ENCODE measurements around the gene TIMP4.

Gene TIMP4

DNA sequence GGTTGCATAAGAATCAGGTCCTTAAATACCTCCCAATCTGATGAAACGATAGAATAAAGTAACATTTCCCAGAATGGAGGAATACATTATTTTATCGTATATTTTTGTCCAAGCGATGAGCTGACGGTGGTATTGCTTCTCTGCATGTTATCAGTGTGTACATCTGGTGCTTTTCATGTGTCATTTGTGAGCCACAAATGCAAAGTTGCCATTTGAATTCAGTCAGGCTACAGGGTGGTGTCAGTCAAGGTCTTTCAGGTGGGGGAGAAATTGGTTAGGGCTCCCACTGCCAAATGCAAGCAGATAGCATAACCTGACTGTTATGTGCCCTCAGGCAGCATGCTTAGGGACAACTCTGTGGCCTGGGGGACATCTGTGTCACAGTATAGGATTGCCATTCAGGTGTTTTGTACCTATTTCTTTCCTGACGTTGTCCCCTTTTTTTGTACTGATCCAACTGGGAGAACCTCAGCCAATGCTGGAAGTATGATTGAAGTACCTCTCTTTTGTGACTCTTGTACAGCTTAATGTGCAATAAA lies 26.5 kb upstream of the TIMP4 start:
- FAIRE-seq = no peak

DNA sequence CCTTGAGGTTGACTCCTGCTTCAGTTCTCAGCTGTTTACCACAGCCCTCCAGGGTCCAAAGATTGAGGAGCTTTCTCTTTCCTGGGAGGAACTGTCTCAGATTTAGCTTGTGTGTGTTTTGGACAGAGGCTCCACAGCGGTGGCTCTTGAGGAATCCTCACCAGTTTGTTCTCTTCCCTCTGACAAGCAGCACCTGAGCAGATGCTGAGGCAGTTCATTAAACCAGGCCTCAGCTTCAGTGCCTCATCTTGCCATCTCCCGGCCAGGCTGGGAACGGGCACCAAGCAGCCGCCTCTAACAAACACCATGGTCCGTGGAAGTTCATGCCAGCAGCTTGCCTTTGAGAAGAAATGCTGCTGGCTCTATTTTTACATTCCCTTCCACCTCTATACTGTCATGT lies 25.8 kb upstream of the TIMP4 start:
- FAIRE-seq = no peak

DNA sequence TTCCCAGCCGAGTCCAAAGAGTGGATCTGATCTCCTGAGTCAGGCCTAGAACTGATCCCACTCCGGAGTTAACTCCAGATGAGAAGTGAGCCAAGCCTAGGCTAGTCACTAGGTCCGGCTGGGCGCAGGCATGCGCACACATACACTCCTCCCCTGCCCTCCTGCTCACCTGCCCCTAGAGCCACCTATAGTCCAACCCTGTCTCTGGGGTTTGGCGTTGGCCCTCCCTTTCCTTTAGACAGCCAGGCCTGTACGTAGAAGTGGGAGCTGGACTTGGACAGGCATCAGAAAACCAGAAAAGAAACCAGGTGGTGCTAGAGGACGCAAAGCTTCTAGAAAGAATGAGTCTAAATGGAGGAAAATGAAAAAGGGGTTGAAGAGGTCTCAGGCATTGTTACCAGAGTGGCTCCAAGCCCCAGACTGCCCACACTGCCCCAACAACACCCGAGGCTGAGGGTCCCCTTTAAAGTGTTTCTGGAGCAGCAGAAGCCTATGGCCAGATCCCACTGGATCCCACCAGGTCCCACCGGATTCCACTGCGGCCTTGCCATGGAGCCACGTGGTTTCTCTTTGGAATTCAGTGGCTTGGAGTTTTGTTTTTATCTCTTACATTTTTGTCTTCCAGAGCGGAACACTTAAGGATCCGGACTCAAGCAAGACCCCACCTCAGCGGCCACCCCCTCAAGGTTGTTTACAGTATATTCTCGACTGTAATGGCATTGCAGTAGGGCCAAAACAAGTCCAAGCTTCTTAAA lies 24.2 kb upstream of the TIMP4 start:
- no peak for FAIRE-seq

DNA sequence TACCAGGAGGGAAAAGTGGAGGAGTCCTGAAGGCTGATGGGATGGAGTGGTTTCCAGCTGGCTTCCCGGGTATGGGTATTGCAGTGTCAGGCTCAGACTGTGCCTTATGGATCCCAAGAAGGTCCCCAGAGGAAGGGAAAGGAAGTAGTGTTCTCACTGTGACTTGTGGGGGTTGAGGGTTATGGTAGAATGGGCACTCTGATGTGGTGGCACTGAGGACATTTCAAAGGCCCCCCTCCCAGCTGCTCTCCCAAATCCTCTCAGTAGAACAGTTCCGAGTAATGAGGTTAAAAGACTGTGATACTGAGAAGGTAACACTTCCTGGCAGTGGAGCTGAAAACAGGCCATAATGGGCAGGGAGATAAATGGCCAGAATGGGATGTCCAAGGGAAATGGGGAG lies 23.1 kb upstream of the TIMP4 start:
- FAIRE-seq = no peak

DNA sequence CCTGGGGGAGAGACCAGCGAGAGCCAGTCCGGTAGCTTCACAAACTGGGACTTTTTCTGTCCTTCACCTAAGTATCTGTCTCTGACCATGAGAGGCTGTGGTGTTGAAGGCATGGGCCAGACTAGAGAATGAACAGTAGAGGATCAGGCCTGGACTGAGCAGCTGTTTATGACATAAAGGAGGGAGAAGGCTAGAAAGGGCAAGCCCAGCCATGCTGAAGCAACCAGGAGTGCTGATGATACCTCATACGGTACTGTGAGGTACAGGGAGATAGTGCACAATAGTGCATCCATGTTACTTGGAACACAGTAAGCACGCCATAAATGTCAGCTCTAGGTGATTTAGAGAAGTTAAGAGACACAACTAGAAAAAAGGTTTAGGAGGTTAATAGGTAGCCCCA lies 22.6 kb upstream of the TIMP4 start:
- no peak for FAIRE-seq

DNA sequence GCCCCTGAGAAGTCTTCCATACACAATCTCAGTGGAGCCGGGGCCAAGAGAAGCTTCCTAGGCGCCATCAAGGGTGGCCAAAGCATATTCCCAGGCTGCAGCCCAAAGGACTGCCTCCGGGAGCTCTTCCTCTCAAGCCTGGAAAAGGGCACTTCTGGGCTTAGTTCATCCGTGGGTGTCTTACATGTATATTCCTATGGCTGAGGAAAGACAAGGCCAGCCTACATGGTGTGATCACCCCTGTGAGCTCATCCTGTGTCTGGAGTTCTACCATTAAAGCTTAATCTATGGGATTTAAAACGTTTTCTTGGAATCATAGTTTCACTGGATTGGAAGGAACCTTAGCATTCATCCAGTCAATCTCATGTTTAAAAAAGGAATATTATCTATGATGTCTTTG lies 21.9 kb upstream of the TIMP4 start:
- no peak for FAIRE-seq

DNA sequence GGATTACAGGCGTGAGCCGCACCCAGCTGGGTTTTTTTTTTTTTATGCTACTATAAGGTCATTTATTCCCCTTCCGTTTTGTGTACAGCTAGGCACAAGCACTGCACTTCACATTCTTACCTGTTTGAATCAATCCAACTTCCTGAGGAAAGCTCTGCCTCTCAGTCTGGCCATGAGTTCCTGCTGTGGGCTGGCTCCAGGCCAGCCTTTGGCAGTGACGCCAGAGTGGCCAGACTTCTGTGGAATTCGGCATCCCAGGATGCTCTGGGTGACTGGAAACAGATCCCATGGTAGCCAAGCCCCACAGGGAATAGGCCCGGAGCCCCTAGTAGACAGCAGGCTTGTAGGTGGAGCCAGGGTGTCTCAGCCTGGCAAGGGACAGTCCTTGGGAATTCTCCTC lies 21.5 kb upstream of the TIMP4 start:
- no peak for FAIRE-seq

DNA sequence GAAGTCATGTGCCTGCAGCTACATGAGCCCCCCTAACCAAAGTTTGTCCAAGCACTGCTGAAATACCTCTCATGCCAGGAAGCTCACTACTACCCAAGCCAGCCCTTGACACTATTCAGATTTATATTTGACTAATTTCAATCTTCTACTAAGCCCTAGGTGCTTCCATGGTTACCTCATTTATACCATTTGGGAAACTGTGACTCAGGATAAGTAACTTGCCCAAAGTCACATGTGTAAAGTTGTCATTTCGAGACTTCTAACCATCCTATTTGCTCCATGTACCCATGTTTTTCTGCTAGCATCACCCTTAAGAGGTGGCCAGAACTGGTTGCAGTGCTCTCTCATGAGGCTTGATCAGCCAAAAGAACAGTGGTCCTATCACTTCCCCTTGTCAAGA lies 20.7 kb upstream of the TIMP4 start:
- FAIRE-seq = no peak

DNA sequence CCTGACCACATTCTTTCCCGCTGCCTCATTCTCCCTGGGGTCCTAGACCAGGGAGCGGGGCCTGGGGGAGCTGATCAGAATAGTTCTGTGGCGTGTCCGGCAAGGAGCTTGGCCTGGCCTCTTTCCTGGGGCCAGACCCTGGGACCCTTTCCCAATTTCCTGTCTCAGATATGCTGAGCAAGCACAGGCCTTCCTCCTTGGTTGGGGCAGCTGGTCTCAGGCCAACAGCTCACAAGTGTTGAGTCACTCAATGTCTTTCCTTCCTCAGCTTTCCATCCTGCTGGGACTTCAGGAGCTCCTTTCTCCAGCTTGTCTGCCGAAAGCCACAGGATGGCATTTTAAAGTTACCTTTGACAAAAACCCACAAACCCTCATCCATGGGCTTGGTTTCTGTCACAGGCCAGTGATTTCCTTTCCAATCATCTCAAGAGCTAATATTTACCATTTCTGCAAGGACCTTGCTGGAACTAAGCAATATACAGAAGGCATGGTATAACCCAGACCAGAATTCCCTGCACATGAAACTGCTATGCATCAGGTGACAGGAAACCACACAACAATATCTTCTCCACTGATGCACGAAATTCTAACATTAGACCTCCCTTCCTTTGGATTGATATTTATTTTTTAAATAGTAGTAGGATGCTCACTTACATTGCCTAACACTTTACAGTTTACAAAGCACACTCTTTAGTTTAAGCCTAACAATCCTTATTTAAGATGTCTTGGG lies 19.5 kb upstream of the TIMP4 start:
- no peak for FAIRE-seq

DNA sequence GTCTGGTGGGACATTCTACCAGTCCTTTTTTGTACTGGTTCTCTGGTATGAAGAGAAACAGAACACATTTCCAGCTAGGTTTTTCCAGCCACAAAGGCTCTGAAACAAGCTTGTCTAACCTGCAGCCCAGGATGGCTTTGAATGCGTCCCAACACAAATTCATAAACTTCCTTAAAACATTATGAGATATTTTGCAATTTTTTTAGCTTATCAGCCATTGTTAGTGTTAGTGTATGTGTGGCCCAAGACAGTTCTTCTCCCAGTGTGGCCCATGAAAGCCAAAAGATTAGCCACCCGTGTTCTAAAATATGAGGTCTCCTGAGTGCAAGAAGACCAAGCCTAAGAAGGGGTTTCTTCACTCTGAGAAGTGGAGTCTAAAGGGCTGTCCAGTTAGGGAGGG lies 18.4 kb upstream of the TIMP4 start:
- no peak for FAIRE-seq

DNA sequence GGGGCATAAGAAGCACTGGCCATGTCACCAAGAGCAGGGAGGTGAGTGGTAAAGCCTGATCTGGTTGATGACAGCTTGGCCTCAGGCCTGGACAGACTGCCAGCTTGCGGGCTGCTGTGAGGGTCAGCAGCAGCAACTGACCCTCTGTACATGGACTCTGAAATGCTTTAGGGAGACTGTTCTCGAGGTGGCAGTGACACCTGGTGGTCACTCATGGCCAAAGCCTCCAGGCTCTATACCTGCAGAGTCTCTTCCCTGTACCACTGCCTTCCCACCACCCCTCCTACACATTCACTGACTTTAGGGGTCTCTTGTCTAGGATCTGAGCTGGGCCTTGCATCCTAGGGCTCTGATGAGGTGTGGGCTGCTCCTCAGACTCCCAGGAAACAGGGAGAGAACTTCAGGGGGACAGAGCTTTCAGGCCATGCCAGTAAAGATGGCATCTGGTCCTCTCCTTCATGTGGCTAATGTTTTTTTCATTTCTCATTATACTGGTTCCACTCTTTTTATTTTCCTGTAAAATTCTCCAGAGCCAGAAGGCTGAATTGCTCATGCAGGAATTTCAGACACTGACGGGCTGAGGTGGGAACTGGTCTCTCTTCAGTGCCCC lies 17.2 kb upstream of the TIMP4 start:
- no peak for FAIRE-seq

DNA sequence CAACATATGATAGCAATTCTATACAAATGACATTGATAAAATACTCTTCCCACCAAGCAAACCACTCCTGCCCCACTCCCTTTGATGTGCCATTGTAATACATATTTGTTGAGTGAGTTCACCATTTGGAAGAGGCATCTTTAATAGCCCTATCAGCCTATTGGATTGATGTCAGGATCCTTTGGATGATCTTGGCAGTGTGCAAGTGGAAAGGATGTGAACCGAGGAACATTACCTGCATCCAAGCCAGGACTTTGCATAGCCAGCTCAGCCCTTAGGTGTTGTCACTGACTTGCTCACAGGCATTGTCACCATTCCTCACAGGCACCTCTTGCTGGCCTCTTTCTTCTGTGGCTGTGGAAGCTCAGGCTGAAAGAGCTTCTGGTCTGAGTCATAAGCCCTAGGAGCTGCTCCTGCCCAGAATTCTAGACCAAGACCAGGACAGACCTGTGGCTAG lies 16.5 kb upstream of the TIMP4 start:
- no peak for FAIRE-seq

DNA sequence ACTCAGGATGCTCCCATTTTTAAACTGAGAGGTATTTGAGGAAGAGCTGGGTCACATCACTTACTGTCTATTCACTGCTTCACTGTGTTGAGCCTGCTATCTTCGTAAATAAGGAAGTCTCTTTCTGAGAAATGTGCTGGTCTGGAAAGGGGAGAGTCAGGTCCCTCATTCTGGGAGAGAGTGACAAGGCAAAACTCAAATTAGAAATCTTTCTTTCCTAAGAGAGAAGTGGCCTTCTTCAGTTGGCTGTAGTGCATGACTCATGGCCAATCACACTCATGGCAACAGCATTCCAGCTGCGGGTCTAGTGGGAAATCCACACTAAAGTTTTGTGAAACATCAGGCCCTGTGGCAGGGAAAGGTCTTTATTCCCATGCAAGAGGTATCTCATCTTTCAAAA lies 11.5 kb upstream of the TIMP4 start:
- no peak for FAIRE-seq

DNA sequence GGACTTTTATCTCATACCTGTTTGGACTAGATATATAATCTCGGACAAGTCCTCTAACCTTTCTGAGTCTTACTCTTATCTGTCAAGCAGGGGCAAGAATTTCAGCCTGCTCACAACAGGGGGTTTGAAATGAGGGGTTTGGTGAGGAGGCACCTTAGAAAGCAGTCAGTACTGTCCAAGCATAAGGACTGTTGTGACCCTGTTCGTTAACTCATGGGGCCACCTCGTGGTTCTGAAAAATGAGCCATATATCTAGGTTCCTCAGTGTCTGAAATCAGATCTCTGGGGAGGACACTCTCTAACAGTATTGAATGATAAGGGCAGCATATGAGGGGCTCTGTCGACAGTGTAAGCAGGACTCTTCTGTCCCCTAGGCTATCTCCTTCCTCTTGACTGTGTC lies 7.2 kb upstream of the TIMP4 start:
- FAIRE-seq = no peak

DNA sequence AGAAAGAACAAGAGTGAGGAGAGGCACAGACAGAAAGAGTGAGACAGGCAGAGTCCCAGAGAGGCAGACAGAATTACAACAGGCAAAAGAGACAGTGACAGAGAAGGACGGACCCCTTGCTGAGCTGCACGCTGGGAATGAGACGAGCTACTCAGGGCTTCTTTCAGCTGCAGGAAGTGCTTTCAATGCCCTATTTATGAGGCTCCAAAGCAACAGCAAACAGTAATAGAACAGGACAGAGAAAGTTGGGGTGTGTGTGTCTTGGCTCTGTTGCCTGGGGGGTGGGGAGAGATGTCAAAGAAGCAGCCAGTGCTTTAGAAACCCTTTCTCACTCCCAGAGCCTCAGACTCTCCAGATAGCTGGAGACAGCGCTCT lies 502 bp upstream of the TIMP4 start:
- no peak for FAIRE-seq

DNA sequence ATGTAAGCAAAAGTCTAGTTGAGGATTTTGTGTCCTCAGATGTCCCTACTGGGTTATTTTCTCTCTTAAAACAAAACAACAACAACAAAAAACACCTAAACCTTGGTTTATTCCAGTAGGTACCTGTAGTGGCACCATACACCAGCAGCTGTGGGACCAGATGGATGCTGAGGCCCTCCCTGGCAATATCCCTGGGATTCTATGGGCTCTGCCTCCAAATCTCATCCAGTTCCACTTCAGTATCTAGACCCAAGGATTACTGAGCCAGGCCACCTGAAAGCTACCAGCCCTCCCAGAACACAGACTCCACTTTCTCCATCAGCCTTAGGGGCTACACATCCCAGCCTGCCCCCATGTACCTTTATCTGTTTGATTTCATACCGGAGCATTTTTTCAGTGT lies 1.7 kb downstream of the TIMP4 start:
- no peak for FAIRE-seq

DNA sequence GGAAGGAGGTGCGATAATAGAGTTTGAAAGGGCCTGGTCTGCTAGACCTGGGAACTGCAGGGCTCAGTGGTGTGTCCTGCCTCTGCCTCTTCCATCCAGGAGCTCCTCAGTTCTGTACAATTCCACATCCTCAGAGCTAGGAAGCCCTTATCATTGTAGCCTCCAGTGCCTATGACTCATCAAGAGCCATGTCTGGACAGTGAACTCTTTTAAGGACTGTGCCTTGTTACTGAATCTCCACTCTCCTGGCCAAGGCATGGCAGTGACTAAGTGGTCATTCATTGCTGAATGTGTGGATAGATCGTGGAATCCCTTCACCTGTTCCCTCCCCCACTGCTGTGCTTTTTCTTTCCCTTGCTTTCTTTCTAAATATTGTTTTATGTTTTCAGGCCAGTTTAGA lies 2.9 kb downstream of the TIMP4 start:
- FAIRE-seq = no peak

DNA sequence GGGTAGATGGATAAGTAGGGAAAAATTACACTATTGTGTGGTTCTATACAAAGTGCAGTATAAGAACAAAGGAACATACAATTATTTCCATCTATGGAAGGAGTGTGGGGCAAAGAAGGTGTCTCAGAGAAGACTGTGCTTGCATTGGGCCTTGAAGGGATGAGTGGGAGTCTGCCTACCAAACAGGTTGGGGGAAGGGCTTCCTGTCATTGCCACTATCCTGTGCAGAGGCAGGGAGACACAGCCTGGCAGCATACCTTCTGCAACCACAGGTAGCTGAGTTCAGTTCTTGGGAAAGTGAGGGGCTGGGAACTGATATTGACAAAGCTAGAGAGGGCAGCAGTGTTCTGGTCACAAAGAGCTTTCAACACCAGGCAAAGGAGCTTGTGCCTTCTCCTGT lies 3.4 kb downstream of the TIMP4 start:
- FAIRE-seq = no peak

DNA sequence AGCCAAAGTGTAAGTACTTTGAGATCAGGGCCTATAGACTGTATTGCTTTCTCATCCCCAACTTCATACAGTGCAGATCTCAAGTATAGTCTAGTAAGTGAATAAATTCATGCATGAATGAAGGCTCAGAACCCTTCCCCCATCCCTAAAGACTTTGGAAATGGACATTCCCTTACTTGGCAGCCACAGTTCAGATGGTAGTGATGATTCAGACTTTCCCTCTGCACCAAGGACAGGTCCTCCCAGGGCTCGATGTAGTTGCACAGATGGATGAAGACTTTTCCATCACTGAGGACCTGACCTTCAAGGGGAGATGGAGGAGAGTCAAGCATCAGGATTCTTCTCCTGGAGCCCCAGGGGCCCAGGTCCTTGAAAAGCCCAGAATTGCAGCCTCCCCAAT lies 4.6 kb downstream of the TIMP4 start:
- FAIRE-seq = no peak

DNA sequence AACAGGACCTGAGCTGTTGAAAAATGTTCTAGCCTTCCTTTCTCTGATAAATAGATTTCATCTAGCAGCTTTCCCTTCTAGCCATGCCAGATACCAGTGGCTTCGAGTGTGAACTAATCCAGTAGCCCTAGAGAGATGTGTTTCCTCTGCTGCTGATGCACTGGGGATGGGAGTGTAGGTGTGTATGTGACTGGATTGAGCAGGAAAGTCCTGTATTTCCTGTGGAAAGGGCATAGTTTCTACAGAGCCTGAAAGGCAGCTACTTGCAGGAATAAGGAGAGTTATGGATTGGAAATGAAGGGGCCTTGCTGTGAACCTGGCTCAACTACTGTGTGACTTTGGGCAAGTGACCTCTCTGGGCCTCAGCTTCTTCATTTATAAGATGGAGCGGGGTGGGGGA lies 8.6 kb downstream of the TIMP4 start:
- no peak for FAIRE-seq

DNA sequence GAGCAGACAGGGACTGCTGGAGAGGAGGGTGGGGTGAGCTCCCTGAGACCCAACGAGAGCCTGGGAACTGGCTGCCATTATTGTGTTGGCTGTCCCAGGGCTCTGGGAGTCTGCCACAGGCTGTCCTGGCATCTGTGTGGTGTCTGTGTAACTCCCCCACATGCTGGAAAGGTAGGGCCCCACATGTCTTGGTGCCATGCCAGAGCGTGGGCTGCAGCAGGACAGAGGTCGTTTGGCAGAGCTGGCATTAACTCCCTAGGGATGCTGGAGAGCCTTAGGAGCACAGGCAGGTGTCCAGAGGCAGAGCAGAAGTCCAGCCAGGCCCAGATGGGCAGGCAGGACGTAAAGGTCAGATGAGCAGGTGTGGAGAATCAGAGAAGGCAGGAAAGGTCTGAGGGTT lies 9.7 kb downstream of the TIMP4 start:
- FAIRE-seq = no peak

DNA sequence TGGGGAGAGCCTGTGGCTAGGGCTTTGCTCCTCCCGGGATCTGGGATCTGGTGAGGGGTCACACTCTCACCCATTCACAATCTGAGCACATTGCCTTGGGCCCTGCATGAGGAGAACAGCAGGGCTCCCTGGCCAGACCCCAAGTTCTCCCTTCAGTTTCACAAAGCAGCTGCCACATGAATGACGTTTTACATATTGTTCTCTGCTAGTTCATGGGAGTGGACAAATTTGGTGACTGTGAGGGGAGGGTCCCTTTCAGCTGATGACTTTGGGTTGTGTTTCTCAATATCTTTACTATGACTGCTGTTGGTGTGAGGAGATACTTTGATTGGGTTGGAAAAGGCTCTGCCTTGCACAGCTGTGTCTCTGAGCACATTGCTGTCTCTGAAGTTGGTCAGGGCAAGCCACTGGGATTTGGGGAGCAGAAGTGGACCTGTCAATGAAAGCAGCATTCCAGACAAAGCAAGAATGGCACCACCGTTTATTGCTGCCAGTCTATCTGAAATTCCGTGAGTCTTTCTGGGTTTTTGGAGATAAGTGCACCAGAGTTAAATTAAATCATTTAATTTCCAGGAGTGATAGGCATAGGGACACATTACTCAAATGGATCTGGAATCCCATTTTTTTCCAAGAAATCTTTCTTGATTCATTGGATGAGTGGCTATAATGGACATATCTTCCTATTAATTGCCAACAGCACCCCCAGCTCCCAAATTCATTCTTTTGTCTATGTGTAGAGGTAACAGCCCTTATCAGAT lies 10.3 kb downstream of the TIMP4 start:
- no peak for FAIRE-seq

DNA sequence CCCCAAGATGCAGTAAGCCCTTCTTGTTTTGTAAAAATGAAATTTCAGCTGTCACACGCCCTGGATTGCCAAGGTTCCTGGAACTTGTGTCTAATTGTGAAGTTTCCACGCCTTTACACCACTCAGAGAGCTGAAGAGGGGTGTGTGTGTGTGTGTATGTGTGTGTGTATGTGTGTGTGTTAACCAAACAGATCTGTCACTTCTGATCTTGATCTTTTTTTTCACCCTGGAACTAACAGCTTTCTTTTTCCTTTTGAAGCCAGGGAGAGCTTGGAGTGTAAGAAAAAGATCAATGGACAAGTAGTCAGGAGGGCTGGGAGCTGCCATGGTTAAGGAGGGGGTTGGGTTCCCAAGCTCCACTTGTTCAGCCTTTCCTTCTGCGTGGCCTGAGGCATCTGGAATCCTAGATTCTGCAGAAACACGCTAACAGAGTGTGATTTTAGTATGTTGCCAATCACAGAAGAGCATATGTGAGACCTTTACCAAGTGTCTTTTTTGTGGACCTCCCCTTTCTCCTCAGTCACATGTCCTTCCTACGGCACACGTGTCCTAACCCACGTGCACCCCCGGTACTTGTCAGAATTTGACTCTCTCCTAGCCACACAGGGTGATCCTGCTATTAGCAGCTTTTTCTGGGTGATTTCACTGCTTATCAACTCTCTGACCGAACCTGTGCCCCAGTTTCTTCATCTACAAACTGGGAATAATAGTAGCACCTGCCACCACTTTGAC lies 11.5 kb downstream of the TIMP4 start:
- FAIRE-seq = no peak
